Endothelial cell of coronary artery (primary cell): ENCODE data around the gene PLOD1. TPM values are rescaled to one million over a fixed set of nuclear protein-coding genes. Genes with fewer than 3 reads are reported as not detected.

Experiments used
- total RNA-seq: library from RNA; depleted of rRNA; stranded (reverse); fragments of >200 nt; gene quantifications from 2 replicates; pipeline ENCODE4 v1.2.3, GENCODE V29; 2014

PLOD1 gene
- 199 and 446 TPM in 2 replicates for total RNA-seq

DNA sequence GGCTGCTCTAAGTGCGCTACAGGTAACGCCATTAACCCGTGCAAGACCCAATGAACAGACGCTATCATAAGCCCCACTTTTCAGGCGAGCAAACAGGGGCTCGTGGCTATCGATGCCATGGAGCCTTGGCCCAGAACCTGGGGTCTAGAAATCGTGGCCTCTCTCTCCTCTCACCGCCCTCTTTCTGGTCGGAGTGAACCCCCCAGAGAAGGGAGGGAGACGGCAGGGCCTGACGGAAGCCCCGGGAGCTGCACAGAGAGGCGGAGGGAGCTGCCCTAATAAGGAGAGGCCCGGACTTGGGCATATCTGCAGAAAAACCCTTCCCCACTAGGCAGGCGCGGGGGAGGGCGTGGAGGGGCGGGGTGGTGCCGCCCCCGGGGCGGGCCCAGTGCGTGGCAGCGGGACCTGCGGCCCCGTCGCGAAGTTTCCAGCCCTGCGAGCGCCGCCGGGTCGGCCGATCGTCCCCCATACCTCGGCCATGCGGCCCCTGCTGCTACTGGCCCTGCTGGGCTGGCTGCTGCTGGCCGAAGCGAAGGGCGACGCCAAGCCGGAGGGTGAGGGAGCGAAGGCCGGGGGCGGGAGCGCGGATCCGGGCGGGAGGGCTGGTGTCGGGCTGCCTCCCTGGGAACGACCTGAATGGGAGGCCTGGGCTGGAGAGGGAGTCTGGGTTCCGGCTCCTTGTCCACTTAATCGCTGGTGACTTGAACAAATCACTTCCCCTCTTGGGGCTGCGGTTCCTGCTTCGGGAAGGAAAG lies at the start of gene PLOD1:
PLOD1 (plus strand) TSS at position 416 of the 755 bp plus-strand sequence; CDS start at position 479, 63 bp downstream.

GRCh38 chr1:11979851-11980675 lies 45.5 kb downstream of the PLOD1 start, which contains the start of gene MFN2:
Gene MFN2 (plus strand): TSS chr1:11980444. CDS start chr1:11989169, 8,725 bp downstream.

Other genes starting within 250 kb of the PLOD1 start
- gene DRAXIN, start 243.0 kb upstream of the PLOD1 start, total RNA-seq: 0.09 and 1.4 TPM in 2 replicates
- 23.8 and 26.4 TPM in 2 replicates for gene AGTRAP, start 198.6 kb upstream of the PLOD1 start, total RNA-seq
- 0.09 TPM in 1 of 2 replicates, not detected in the other for gene C1orf167, start 172.5 kb upstream of the PLOD1 start, total RNA-seq
- 14.6 and 18.5 TPM in 2 replicates for gene MTHFR, start 128.8 kb upstream of the PLOD1 start, total RNA-seq
- 4.0 and 6.2 TPM in 2 replicates for gene CLCN6, start 128.5 kb upstream of the PLOD1 start, total RNA-seq
- gene NPPA, start 86.9 kb upstream of the PLOD1 start, total RNA-seq: not detected in 2 replicates
- 0.54 and 1.5 TPM in 2 replicates for gene NPPB, start 75.8 kb upstream of the PLOD1 start, total RNA-seq
- gene KIAA2013, start 8.3 kb upstream of the PLOD1 start, total RNA-seq: 46.8 and 53.2 TPM in 2 replicates
- gene MFN2, start 45.7 kb downstream of the PLOD1 start, total RNA-seq: 50.0 and 53.9 TPM in 2 replicates
- 26.0 and 28.6 TPM in 2 replicates for gene MIIP, start 84.8 kb downstream of the PLOD1 start, total RNA-seq
- 0.09 and 0.27 TPM in 2 replicates for gene TNFRSF8, start 128.6 kb downstream of the PLOD1 start, total RNA-seq
- 14.7 and 17.0 TPM in 2 replicates for gene TNFRSF1B, start 232.3 kb downstream of the PLOD1 start, total RNA-seq